Epithelial cell of esophagus (primary cell): ENCODE results near the gene KLF14.

ENCODE experiments used
- DNase-seq: peaks from one replicate; pipeline ENCODE4 v3.0.0; 2010; ENCODE audit warnings: low read depth
- H3K4me3 ChIP-seq: 2 replicates; pipeline ENCODE4 v1.5.1; 2011; ENCODE audit warnings: mild to moderate bottlenecking, low read length, control low read depth
- CTCF ChIP-seq: IDR thresholded peaks from 2 replicates; pipeline ENCODE4 v1.5.1; 2011; ENCODE audit warnings: low read depth, mild to moderate bottlenecking, low read length, control low read depth, inconsistent platforms; ENCODE audit not compliant: insufficient read depth; ENCODE audit errors: missing control alignments

The KLF14 gene

GRCh38 chr7:130752424-130752823 lies 18.4 kb upstream of the KLF14 start:
- DNase-seq = no peak
- TF ChIP-seq CTCF = no peak
- H3K4me3 ChIP-seq = no peak overlapping the region

- no peak for TF ChIP-seq CTCF
- H3K4me3 ChIP-seq = no peak overlapping the region
- no peak for DNase-seq
Measured at GRCh38 chr7:130750755-130751154, 16.7 kb upstream of the KLF14 start.

- no peak for TF ChIP-seq CTCF
- H3K4me3 ChIP-seq = no peak overlapping the region
- no peak for DNase-seq
Measured at GRCh38 chr7:130748531-130749389, 14.8 kb upstream of the KLF14 start.

GRCh38 chr7:130741331-130741995 lies 7.5 kb upstream of the KLF14 start:
- TF ChIP-seq CTCF = no peak
- no peak for DNase-seq
- no peak overlapping the region for H3K4me3 ChIP-seq

GRCh38 chr7:130740606-130741005 lies 6.6 kb upstream of the KLF14 start:
- no peak for TF ChIP-seq CTCF
- H3K4me3 ChIP-seq = no peak overlapping the region
- no peak for DNase-seq

GRCh38 chr7:130736298-130736900 lies 2.4 kb upstream of the KLF14 start:
- H3K4me3 ChIP-seq = no peak overlapping the region
- no peak for TF ChIP-seq CTCF
- DNase-seq = no peak
